ENCODE results near the gene PRDM12. TPM values are rescaled to one million over a fixed set of nuclear protein-coding genes. Genes with fewer than 3 reads are reported as not detected.

Gene PRDM12
- total RNA-seq, 4 donors from 2014 or later = not detected

GRCh38 chr9:130732136-130732535 lies 67.7 kb downstream of the PRDM12 start:
- ATAC-seq (ENCODE audit: low FRiP score) = no peak
- no peak for DNase-seq (ENCODE audit: low spot score)
- no peak for TF ChIP-seq CTCF (IDR thresholded peaks at IDR 0.05)

Small RNA genes lying within 50 kb of the gene (small RNA-seq; reads per million reads assigned to genes)
- gene AL359092.1 (not detected), gene MIR6856 (not detected)

Other genes starting within 250 kb of the PRDM12 start
- gene ASS1, start 219.6 kb upstream of the PRDM12 start, total RNA-seq = 100 to 1,000 TPM; 250 to 621 (median 378) TPM
- 10 to 100 TPM; 29.7 to 46.3 (median 37.9) TPM for gene FUBP3, start 85.0 kb upstream of the PRDM12 start, total RNA-seq
- gene EXOSC2, start 29.2 kb downstream of the PRDM12 start, total RNA-seq = 10 to 100 TPM; 16.9 to 46.6 (median 22.6) TPM
- 10 to 100 TPM; 48.8 to 82.8 (median 75.3) TPM for gene ABL1, start 170.7 kb downstream of the PRDM12 start, total RNA-seq
- gene QRFP, start 232.2 kb downstream of the PRDM12 start, total RNA-seq = not detected

All from omental fat pad (tissue), 4 donors.